H7 (cell line): Measurements from ENCODE around the gene KCNQ1. TPM values are rescaled to one million over a fixed set of nuclear protein-coding genes. Genes with fewer than 3 reads are reported as not detected.

Source experiments
- DNase-seq: peaks from one replicate; pipeline ENCODE4 v3.0.0; 2012
- H3K27me3 ChIP-seq: 2 replicates; pipeline ENCODE4 v1.6.0; 2011; ENCODE audit warnings: mild to moderate bottlenecking, low read length; ENCODE audit not compliant: control insufficient read depth, insufficient read depth
- H3K36me3 ChIP-seq: replicated peaks from 2 replicates; pipeline ENCODE4 v1.5.1; 2011; ENCODE audit warnings: low read length; ENCODE audit not compliant: control insufficient read depth, insufficient read depth
- H3K4me3 ChIP-seq: 2 replicates; pipeline ENCODE4 v1.5.1; 2011; ENCODE audit warnings: low read depth, mild to moderate bottlenecking, control low read depth, low read length, moderate library complexity; ENCODE audit not compliant: insufficient read depth
- total RNA-seq: library from RNA; depleted of rRNA; stranded (reverse); fragments of >200 nt; shearing (Covaris generic); gene quantifications from 2 replicates; pipeline ENCODE4 v1.2.3, GENCODE V29; 2014

Gene KCNQ1
- total RNA-seq, 1 experiment from 2014 or later, result 0.48 TPM

- peaks cover 2% of the 10 kb centered on the region for H3K27me3 ChIP-seq
- peak; percentile 33 for DNase-seq
- no peak overlapping the region for H3K4me3 ChIP-seq
- no peaks in the 10 kb centered on the region for H3K36me3 ChIP-seq
Observed at GRCh38 chr11:2584812-2585565, 140.2 kb downstream of the KCNQ1 start.

GRCh38 chr11:2585566-2586086 is 140.8 kb downstream of the KCNQ1 start:
- no peak overlapping the region for H3K4me3 ChIP-seq
- DNase-seq, result peak; percentile 26
- peaks cover 5% of the 10 kb centered on the region for H3K27me3 ChIP-seq
- no peaks in the 10 kb centered on the region for H3K36me3 ChIP-seq

- peak; percentile 39 for DNase-seq
- H3K27me3 ChIP-seq, result peaks cover 9% of the 10 kb centered on the region
- no peak overlapping the region for H3K4me3 ChIP-seq
- no peaks in the 10 kb centered on the region for H3K36me3 ChIP-seq
Observed at GRCh38 chr11:2586087-2586792, 141.4 kb downstream of the KCNQ1 start.

- H3K36me3 ChIP-seq, result no peaks in the 10 kb centered on the region
- peaks cover 11% of the 10 kb centered on the region for H3K27me3 ChIP-seq
- H3K4me3 ChIP-seq, result no peak overlapping the region
- DNase-seq, result no peak
Observed at GRCh38 chr11:2586793-2587131, 142.0 kb downstream of the KCNQ1 start.

- DNase-seq, result peak; percentile 36
- Histone ChIP-seq H3K36me3 (no peaks in the 10 kb centered on the region), H3K4me3 (no peak overlapping the region), H3K27me3 (peaks cover 16% of the 10 kb centered on the region)
Observed at GRCh38 chr11:2587132-2587930, 142.5 kb downstream of the KCNQ1 start.

- Histone ChIP-seq H3K36me3 (no peaks in the 10 kb centered on the region), H3K27me3 (peaks cover 22% of the 10 kb centered on the region), H3K4me3 (no peak overlapping the region)
- DNase-seq, result peak; percentile 46
Observed at GRCh38 chr11:2587976-2588748, 143.4 kb downstream of the KCNQ1 start.

GRCh38 chr11:2588809-2589537 is 144.2 kb downstream of the KCNQ1 start:
- Histone ChIP-seq H3K4me3 (no peak overlapping the region), H3K36me3 (no peaks in the 10 kb centered on the region), H3K27me3 (peaks cover 24% of the 10 kb centered on the region)
- DNase-seq, result peak; percentile 51

DNA sequence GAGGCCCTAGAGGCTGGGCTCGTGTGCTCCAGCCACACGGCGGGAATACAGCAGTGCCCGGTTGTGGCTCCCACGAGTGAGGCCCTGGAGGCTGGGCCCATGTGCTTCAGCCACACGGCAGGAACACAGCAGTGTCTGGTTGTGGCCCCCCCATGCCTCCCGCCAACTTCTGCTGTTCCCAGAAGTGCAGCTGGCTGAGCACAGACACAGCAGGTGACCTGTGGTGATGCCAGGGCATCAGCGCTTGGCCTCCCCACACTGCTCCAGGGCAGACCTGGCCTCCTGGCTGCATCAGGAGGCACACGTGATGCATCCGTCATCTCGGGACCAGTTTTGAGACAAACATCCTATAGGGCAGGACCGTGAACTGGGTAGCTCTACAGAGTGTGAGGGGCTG is 144.7 kb downstream of the KCNQ1 start:
- H3K27me3 ChIP-seq, result peaks cover 27% of the 10 kb centered on the region
- no peak for DNase-seq
- H3K36me3 ChIP-seq, result no peaks in the 10 kb centered on the region
- H3K4me3 ChIP-seq, result no peak overlapping the region

DNA sequence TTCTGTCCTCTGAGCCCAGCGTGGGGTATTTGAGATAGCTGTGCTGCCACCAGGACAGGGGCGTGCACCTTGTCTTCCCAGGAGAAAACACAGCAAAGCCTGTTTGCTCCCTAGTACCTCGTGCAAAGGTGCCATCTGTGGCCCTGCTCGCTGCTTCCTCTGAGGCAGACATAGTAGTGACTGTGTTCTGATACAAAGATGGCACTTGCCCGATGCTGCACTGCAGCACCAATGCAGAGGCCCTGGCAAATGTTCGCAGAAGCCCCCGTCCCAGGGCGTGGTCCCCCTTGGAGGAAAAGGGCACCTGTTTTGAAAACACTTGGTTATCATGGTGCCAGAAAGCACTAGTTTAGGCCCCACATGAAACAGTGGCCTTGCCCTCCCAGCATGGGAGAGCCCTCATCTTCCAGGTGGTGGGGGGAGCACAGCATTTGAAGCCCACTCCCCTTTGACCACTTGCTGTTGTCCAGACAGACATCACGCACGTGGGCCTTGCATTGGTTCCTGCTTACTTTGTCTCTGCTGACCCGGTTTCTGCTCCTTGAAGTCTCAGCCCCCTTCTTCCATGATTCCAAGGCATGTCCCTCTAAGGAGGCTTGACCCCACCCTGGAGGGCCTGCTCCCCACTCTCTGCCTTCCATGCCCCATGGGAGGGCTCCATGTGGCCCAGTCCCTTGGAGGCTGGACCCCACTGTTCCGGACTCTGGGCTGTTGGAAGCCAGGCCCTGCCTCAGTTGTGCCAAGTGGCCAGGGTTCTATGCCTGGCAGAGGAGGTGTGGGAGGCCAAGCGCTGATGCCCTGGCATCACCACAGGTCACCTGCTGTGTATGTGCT is 145.5 kb downstream of the KCNQ1 start:
- Histone ChIP-seq H3K4me3 (no peak overlapping the region), H3K27me3 (peaks cover 29% of the 10 kb centered on the region), H3K36me3 (no peaks in the 10 kb centered on the region)
- DNase-seq, result peak; percentile 35

DNA sequence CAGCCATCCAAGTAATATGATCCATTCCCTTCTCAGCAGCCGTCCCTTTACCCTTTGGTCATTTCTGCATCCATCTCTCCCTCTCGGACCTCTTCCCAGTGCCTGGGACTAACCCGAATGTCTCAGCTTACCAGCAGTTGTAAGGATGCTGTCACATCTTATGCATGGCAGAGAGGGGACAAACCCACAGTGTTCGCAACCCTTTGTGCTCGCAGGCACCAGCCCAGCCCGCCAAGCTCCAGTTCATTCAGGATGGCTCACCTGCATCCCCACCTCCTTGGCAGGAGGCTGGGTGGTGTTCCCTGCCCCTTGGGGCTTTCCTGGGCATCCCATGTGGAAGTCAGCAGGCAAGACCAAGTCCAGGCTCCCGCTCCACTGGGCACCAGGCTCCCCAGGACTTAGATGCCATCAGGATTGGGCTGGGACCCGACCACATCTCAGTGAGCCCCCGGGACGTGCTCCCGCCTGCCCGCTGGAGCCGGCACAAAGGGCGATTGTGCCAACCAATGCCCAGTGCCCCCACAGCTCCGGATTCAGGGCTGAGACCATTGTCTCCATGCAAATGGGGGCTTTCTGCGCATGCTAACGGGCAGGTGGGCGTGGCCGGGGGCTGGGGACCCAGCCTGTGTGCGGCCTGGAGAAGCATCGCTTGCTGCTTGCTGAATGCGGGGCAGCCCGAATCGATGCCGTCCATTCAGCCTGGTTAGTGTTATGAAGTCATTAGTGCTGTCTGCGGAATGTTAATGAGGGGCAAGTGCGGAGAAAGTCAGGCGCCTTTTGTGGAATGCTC is 146.4 kb downstream of the KCNQ1 start:
- DNase-seq, result peak; percentile 73
- H3K36me3 ChIP-seq, result no peaks in the 10 kb centered on the region
- H3K4me3 ChIP-seq, result no peak overlapping the region
- peaks cover 29% of the 10 kb centered on the region for H3K27me3 ChIP-seq

GRCh38 chr11:2591805-2592204 is 147.0 kb downstream of the KCNQ1 start:
- Histone ChIP-seq H3K4me3 (no peak overlapping the region), H3K27me3 (peaks cover 28% of the 10 kb centered on the region), H3K36me3 (no peaks in the 10 kb centered on the region)
- peak; percentile 39 for DNase-seq

DNA sequence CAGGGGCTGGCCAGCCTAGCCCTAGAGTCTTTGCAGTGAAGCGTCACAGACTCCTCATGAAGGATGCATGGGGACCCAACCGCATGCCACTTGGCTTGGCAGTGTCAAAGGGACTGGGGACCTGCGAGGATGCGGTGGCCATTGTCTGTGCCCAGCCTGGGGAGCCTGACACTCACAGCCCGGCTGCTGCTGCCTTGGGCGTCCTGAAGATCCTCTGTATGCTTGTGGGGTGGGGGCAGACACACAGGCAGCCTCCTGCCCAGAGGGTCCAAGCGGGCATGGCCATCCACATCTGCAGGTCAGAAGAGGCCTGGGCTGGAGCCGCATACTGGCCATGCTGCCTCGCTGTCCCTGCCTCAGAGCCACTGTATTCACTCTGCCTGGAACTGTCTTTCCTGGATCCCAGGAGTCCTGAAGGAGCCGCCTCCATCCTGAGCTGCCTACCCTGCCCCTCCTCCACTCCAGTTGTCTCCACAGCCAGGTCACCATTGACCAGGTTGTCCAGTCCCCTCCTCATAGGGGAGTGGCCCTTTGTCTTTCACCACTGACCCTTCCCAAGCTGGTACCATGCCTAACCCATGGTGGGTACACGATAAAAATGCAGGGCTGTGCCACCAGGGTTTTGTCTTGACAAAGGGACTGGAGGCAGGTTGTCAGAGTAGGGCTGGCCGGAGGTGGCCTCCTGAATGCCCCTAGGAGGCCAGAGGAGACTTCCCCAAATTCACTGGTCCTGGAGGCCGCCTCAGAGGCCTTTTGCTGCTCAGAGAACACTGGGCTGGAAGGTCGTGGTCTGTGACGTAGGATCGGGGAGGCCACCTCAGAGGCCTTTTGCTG is 148.0 kb downstream of the KCNQ1 start:
- DNase-seq, result peak; percentile 30
- peaks cover 27% of the 10 kb centered on the region for H3K27me3 ChIP-seq
- no peaks in the 10 kb centered on the region for H3K36me3 ChIP-seq
- H3K4me3 ChIP-seq, result no peak overlapping the region
